Adrenal gland (tissue), 5 donors: ENCODE measurements around the gene CAPN5.

Experiments used
- POLR2A ChIP-seq, 2 donors: fragments of 450-650 bp; IDR thresholded peaks; one replicate each; pipeline ENCODE4 v1.6.1; 2017; ENCODE audit warnings: antibody characterized with exemption in 2 of 2, mild to moderate bottlenecking in 2 of 2, moderate library complexity in 1 of 2
- TF ChIP-seq, protein P1 (sequence below), 6 experiments: fragments of 450-650 bp in 4 of 6; fragments of 200-600 bp in 2 of 6; sonication (generic) in 1 of 6; IDR thresholded peaks; 1 replicate in 5 of 6; 2 replicates in 1 of 6; pipeline versions ENCODE4 v1.5.1 to v1.8.0; 2016 to 2021; ENCODE audit warnings: antibody characterized with exemption in 6 of 6, mild to moderate bottlenecking in 2 of 6, moderate library complexity in 1 of 6
- donor health status: DM: no; HTN: no; CAD: no.

DNA sequence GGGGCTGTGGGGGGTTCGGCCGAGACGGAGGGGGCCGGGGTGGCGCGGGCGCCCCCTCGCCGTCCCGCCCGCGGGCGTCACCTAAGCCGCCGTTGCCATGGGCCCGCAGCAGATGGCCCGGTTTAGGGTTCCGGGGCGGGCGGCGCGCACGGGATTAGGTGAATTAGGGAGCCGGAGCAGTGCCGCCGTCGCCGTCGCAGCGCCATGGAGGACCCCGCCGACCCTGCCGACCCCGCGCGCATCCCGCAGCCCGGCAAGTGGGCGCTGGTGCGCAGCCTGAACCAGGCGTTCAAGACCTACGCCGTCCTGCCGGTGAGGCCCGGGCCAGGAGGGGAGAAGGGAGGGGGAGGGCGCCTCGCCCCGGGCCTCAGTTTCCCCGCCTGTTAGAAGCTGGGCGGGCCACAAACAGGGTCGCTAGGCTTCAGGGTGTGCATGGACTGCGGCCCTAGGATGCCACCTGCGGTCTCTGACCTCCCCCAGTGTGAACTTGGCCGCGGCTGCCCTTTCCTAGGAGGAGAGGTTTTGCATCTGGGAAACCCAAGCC is 71.4 kb downstream of the CAPN5 start:
- TF ChIP-seq, protein P1, sequence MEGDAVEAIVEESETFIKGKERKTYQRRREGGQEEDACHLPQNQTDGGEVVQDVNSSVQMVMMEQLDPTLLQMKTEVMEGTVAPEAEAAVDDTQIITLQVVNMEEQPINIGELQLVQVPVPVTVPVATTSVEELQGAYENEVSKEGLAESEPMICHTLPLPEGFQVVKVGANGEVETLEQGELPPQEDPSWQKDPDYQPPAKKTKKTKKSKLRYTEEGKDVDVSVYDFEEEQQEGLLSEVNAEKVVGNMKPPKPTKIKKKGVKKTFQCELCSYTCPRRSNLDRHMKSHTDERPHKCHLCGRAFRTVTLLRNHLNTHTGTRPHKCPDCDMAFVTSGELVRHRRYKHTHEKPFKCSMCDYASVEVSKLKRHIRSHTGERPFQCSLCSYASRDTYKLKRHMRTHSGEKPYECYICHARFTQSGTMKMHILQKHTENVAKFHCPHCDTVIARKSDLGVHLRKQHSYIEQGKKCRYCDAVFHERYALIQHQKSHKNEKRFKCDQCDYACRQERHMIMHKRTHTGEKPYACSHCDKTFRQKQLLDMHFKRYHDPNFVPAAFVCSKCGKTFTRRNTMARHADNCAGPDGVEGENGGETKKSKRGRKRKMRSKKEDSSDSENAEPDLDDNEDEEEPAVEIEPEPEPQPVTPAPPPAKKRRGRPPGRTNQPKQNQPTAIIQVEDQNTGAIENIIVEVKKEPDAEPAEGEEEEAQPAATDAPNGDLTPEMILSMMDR (IDR thresholded peaks at IDR 0.05), result no peak
- no peak for TF ChIP-seq POLR2A (IDR thresholded peaks at IDR 0.05)
